Osteoblast (primary cell): ENCODE results near the gene OCA2. TPM values are rescaled to one million over a fixed set of nuclear protein-coding genes. Genes with fewer than 3 reads are reported as not detected.

Source experiments
- DNase-seq: peaks from one replicate; pipeline ENCODE4 v3.0.0; 2011; ENCODE audit warnings: low spot score, mixed read lengths; ENCODE audit not compliant: insufficient read length; ENCODE audit errors: missing footprints
- H2AFZ ChIP-seq: 2 replicates; pipeline ENCODE4 v1.6.0; 2011; ENCODE audit warnings: mild to moderate bottlenecking, low read length
- H3K27ac ChIP-seq: 2 replicates; pipeline ENCODE4 v1.5.1; 2011; ENCODE audit warnings: mild to moderate bottlenecking, low read depth, low read length, moderate library complexity
- H3K27me3 ChIP-seq: 2 replicates; pipeline ENCODE4 v1.6.0; 2012; ENCODE audit warnings: mild to moderate bottlenecking, control low read depth, inconsistent platforms, low read length, moderate library complexity; ENCODE audit not compliant: insufficient read depth
- H3K36me3 ChIP-seq: 2 replicates; pipeline ENCODE4 v1.5.1; 2011; ENCODE audit warnings: mild to moderate bottlenecking, low read length, control low read depth, moderate library complexity; ENCODE audit not compliant: insufficient read depth
- H3K4me1 ChIP-seq: 2 replicates; pipeline ENCODE4 v1.5.1; 2011; ENCODE audit warnings: mild to moderate bottlenecking, low read length, control low read depth, moderate library complexity; ENCODE audit not compliant: insufficient read depth
- H3K4me2 ChIP-seq: 2 replicates; pipeline ENCODE4 v1.6.0; 2011; ENCODE audit warnings: mild to moderate bottlenecking, low read length; ENCODE audit not compliant: insufficient read depth
- H3K4me3 ChIP-seq: fragments of 200-600 bp; sonication (generic); 3 replicates; pipeline ENCODE4 v1.5.1; 2012; ENCODE audit warnings: mild to moderate bottlenecking, low read length, inconsistent platforms; ENCODE audit not compliant: insufficient read depth
- H3K79me2 ChIP-seq: 2 replicates; pipeline ENCODE4 v1.6.0; 2012; ENCODE audit warnings: mild to moderate bottlenecking, low read length, control low read depth, inconsistent platforms; ENCODE audit not compliant: insufficient read depth
- H3K9me3 ChIP-seq: 2 replicates; pipeline ENCODE4 v1.5.1; 2011; ENCODE audit warnings: low read depth, low read length, control low read depth
- H4K20me1 ChIP-seq: 2 replicates; pipeline ENCODE4 v1.6.0; 2012; ENCODE audit warnings: mild to moderate bottlenecking, low read length, control low read depth; ENCODE audit not compliant: insufficient read depth
- total RNA-seq: library from RNA; depleted of rRNA; stranded (reverse); fragments of >200 nt; gene quantifications from 2 replicates; pipeline ENCODE4 v1.2.3, GENCODE V29; 2012
- TF ChIP-seq, protein P1 (sequence below): IDR thresholded peaks from 2 replicates; pipeline ENCODE4 v1.5.1; 2011; ENCODE audit warnings: mild to moderate bottlenecking, low read depth, low read length, moderate library complexity; ENCODE audit errors: extremely low read depth

OCA2 gene
- total RNA-seq, 1 donor: not detected

DNA sequence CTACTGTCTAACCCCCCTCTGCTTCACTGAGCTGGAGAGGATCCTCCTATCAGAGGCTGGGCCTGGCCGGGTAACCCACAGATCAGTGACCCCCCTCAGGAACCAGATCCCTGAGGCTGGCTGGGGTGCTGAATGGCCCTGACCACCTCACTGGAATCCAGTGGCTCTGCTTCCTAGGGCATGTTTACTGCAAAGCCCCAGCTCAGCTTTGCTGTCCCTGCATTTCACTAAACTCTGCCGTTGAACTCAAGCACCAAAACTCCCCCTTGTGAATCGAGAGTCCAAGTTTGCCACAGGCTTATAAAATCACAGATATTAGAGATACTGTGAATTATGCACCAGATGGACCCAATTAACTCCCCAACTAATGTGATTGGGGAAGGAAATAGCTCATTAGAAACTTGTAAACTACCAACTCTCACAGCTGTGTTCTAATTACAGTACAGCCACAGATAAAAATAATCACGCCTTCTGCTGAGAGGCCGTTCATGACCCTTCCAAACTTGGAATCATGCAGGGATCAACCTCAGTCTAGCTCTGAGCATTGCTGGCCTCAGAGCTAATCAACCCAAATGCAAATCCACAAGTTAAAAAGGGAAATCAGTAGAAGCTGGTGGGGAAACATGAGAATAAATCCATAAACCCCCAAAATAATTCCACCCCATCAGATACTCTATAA, 47.0 kb downstream of the OCA2 start:
- Histone ChIP-seq H4K20me1 (no peaks in the 10 kb centered on the region), H3K27ac (no peak overlapping the region), H3K9me3 (no peaks in the 10 kb centered on the region), H3K4me1 (no peaks in the 10 kb centered on the region), H3K79me2 (no peaks in the 10 kb centered on the region), H2AFZ (no peak overlapping the region), H3K36me3 (no peaks in the 10 kb centered on the region), H3K4me3 (no peak overlapping the region), H3K27me3 (no peaks in the 10 kb centered on the region), H3K4me2 (no peak overlapping the region)
- TF ChIP-seq, protein P1, sequence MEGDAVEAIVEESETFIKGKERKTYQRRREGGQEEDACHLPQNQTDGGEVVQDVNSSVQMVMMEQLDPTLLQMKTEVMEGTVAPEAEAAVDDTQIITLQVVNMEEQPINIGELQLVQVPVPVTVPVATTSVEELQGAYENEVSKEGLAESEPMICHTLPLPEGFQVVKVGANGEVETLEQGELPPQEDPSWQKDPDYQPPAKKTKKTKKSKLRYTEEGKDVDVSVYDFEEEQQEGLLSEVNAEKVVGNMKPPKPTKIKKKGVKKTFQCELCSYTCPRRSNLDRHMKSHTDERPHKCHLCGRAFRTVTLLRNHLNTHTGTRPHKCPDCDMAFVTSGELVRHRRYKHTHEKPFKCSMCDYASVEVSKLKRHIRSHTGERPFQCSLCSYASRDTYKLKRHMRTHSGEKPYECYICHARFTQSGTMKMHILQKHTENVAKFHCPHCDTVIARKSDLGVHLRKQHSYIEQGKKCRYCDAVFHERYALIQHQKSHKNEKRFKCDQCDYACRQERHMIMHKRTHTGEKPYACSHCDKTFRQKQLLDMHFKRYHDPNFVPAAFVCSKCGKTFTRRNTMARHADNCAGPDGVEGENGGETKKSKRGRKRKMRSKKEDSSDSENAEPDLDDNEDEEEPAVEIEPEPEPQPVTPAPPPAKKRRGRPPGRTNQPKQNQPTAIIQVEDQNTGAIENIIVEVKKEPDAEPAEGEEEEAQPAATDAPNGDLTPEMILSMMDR: no peak
- no peak for DNase-seq

DNA sequence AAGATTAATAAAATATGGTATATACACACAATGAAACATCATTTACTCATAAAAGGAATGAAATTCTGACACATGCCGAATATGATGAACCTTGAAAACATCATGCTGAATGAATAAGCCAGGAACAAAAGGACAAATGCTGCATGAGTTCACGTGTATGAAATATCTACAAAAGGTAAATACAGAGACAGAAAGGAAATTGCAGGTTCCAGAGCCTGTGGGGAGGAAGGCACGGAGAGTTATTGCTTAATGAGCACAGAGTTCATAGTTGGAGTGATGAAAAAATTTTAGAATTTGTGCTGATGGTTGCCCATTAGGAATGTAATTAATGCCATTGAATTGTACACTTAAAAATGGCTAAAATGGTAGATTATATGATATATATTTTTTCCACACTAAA, 49.5 kb downstream of the OCA2 start:
- DNase-seq: no peak
- TF ChIP-seq, protein P1: no peak
- no peaks in the 10 kb centered on the region for H4K20me1 ChIP-seq
- H2AFZ ChIP-seq: no peak overlapping the region
- no peaks in the 10 kb centered on the region for H3K4me1 ChIP-seq
- no peaks in the 10 kb centered on the region for H3K36me3 ChIP-seq
- H3K27ac ChIP-seq: no peak overlapping the region
- no peaks in the 10 kb centered on the region for H3K27me3 ChIP-seq
- H3K4me3 ChIP-seq: no peak overlapping the region
- H3K4me2 ChIP-seq: no peak overlapping the region
- no peaks in the 10 kb centered on the region for H3K79me2 ChIP-seq
- no peaks in the 10 kb centered on the region for H3K9me3 ChIP-seq

DNA sequence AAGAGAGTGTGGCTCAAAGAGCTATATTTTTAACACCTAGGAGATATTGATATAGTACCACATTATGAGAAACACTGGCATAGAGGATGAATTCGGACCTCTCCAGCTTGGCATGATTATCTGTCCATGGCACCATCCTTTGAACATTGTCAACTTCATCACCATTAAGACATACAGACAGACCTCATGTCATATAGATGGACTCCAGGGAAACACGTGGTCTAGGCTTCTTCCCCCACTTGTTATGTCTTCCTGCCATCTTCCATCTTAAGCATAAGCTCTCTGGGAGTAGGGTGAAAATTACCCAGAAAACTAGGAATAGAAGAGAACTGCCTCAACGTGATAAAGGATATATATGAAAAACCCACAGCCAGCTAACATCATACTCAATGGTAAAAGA, 51.8 kb downstream of the OCA2 start:
- TF ChIP-seq, protein P1: no peak
- Histone ChIP-seq H3K27ac (no peak overlapping the region), H3K4me3 (no peak overlapping the region), H2AFZ (no peak overlapping the region), H3K4me2 (no peak overlapping the region), H3K9me3 (no peaks in the 10 kb centered on the region), H3K27me3 (no peaks in the 10 kb centered on the region), H3K4me1 (no peaks in the 10 kb centered on the region), H3K36me3 (no peaks in the 10 kb centered on the region), H4K20me1 (no peaks in the 10 kb centered on the region), H3K79me2 (no peaks in the 10 kb centered on the region)
- no peak for DNase-seq

DNA sequence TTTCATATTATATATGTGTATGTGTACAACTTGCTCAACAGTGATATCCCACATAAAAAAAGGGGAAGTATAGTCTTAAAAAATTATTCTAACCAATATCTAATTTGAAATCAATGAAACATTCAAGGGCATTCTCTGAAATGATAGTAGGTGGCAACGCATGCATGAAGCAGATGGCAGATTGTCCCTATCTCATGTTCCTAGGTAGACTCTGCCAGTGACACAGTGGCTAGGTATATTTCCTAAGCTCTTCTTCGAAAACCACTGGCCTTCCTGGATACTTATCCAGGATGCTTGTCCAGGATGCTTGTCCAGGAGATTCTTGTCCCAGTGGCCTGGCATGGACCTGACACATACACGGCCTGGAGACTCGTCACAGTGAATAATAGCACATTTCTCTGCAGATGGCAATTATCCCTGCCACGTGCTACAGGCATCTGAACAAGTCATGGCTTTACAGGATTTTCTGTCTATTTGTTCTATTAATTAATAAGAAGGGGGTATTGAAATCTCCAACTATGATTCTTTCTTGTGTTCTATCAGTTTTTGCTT, 54.9 kb downstream of the OCA2 start:
- TF ChIP-seq, protein P1: no peak
- Histone ChIP-seq H3K4me1 (no peaks in the 10 kb centered on the region), H3K4me3 (no peak overlapping the region), H4K20me1 (no peaks in the 10 kb centered on the region), H2AFZ (no peak overlapping the region), H3K27ac (no peak overlapping the region), H3K9me3 (no peaks in the 10 kb centered on the region), H3K4me2 (no peak overlapping the region), H3K27me3 (no peaks in the 10 kb centered on the region), H3K79me2 (no peaks in the 10 kb centered on the region), H3K36me3 (no peaks in the 10 kb centered on the region)
- DNase-seq: no peak
